Measurements from ENCODE around the gene FASN. TPM values are rescaled to one million over a fixed set of nuclear protein-coding genes. Genes with fewer than 3 reads are reported as not detected.
A peak's percentile ranks its signal among the peaks of the same experiment; 100 is the strongest.

The FASN gene
- polyA plus RNA-seq, 2 of the 4 experiments (the other 2 are of a cell fraction), result 12.9 to 169 TPM

DNA sequence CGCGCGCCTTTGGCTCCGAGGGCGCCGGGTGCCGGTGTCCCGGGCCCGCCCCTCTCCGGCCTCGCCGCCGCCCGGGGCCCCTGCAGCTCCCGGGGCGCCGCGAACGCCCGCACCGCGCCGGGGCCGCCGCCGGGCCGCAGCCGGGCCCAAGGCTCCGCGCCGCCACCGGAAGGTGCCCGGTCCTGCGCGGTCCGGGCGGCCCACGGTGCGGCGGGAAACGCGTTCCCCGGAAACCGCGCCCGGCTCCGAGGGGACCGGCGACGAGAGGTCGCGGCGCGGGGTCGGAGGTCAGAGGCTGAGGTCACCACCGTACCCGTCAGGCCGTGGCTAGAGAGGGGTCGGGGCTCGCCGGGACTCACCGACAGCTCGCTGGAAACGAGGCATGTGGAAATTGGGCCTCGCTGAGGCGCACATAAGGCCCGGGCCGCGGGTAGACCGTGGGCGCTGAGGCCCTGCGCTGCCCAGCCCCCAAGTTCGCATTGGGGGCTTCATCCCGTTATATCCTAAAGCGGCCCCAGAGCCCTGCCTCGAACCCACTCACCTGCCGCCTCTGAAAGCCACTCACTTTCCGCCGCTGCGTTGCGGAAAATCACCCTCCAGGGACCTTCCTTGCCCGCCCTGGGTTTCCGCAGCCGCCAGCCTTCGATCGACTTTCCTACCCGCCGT is 32.3 kb downstream of the FASN start, which contains the start of gene DUS1L (continued):
- TF ChIP-seq, protein P1, sequence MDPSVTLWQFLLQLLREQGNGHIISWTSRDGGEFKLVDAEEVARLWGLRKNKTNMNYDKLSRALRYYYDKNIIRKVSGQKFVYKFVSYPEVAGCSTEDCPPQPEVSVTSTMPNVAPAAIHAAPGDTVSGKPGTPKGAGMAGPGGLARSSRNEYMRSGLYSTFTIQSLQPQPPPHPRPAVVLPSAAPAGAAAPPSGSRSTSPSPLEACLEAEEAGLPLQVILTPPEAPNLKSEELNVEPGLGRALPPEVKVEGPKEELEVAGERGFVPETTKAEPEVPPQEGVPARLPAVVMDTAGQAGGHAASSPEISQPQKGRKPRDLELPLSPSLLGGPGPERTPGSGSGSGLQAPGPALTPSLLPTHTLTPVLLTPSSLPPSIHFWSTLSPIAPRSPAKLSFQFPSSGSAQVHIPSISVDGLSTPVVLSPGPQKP (IDR thresholded peaks at IDR 0.05; ENCODE audit: low read depth, low read length), result no peak
- TF ChIP-seq GATA3 (IDR thresholded peaks at IDR 0.05; ENCODE audit: borderline replicate concordance), result peak; percentile 55

DNA sequence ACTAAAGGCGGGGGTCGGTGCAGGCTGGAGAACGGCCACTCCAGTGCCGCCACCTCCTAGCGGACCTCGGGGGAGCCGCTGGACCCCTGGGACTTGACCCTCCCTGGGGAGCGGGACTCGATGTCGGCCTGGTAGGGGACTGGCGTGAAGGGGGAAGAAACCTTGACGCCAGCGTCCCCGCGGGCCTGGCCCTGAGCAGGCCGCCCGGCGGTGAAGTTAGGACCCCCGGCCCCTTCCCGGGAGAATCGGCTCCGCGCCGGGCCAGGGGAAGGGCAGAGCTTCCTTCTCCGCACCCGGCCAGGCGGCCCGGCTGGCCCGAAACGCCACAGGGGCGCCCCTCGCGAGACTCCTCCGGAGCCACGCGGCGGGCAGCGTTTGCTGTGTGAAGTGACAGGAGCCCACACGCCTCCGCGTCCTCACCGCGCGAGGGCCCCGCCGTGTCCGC is 32.8 kb downstream of the FASN start:
- ChIA-PET CTCF (interaction anchor here (0.7 to 21.7 kb wide), 8 partner anchors 11 to 105 kb away, joined by 3 to 191 read pairs (median 8); partner anchors contain the start of genes DCXR, GPS1, NOTUM and RAC3), POLR2A (interaction anchor here (0.6 to 3.1 kb wide), 3 partner anchors 14 to 172 kb away, joined by 3 to 11 read pairs (median 3); partner anchors contain the start of gene FASN)
- Histone ChIP-seq H3K4me2 (peak overlapping the region; percentile 99), H3K27ac (peak overlapping the region; percentile 94 to 96), H3K4me1 (peaks cover 19% of the 10 kb centered on the region), H3K9me3 (no peaks in the 10 kb centered on the region), H3K4me3 (peak overlapping the region; percentile 94)
- ATAC-seq (peak; percentile 10 to 33; a peak in 4 of 6 replicates), DNase-seq (ENCODE audit: low read depth in 1 of 2, low spot score in 1 of 2) (peak in 1 of 2 experiments; percentile 66), FAIRE-seq (no peak)
- TF ChIP-seq CHD2 (IDR thresholded peaks at IDR 0.05; ENCODE audit: low read length, partially characterized antibody), result peak; percentile 76
- no peak for TF ChIP-seq EP300 (IDR thresholded peaks at IDR 0.05)
- TF ChIP-seq ZFP36 (IDR thresholded peaks at IDR 0.05; ENCODE audit: borderline replicate concordance, partially characterized antibody), result no peak
- TF ChIP-seq NPAS2 (CRISPR knock-in tag; IDR thresholded peaks at IDR 0.05; ENCODE audit: borderline replicate concordance), result no peak
- TF ChIP-seq, protein P2, sequence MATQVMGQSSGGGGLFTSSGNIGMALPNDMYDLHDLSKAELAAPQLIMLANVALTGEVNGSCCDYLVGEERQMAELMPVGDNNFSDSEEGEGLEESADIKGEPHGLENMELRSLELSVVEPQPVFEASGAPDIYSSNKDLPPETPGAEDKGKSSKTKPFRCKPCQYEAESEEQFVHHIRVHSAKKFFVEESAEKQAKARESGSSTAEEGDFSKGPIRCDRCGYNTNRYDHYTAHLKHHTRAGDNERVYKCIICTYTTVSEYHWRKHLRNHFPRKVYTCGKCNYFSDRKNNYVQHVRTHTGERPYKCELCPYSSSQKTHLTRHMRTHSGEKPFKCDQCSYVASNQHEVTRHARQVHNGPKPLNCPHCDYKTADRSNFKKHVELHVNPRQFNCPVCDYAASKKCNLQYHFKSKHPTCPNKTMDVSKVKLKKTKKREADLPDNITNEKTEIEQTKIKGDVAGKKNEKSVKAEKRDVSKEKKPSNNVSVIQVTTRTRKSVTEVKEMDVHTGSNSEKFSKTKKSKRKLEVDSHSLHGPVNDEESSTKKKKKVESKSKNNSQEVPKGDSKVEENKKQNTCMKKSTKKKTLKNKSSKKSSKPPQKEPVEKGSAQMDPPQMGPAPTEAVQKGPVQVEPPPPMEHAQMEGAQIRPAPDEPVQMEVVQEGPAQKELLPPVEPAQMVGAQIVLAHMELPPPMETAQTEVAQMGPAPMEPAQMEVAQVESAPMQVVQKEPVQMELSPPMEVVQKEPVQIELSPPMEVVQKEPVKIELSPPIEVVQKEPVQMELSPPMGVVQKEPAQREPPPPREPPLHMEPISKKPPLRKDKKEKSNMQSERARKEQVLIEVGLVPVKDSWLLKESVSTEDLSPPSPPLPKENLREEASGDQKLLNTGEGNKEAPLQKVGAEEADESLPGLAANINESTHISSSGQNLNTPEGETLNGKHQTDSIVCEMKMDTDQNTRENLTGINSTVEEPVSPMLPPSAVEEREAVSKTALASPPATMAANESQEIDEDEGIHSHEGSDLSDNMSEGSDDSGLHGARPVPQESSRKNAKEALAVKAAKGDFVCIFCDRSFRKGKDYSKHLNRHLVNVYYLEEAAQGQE (IDR thresholded peaks at IDR 0.05), result peak; percentile 49; the same call in 1 of the 2 replicates
- TF ChIP-seq FOSL2 (IDR thresholded peaks at IDR 0.05), result no peak
- TF ChIP-seq FOSL2 (CRISPR knock-in tag; IDR thresholded peaks at IDR 0.05), result no peak
- 0 out of 2 replicates have a peak, but pooled peaks have one; percentile 12 for TF ChIP-seq MYC (IDR thresholded peaks at IDR 0.05; ENCODE audit: borderline replicate concordance, low read length)
- TF ChIP-seq, protein P3, sequence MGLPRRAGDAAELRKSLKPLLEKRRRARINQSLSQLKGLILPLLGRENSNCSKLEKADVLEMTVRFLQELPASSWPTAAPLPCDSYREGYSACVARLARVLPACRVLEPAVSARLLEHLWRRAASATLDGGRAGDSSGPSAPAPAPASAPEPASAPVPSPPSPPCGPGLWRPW (IDR thresholded peaks at IDR 0.05), result no peak
- TF ChIP-seq HOXB13 (CRISPR knock-in tag; IDR thresholded peaks at IDR 0.05; ENCODE audit: low read depth), result no peak
- TF ChIP-seq NR3C1 (IDR thresholded peaks at IDR 0.05), result no peak
- WGBS (ENCODE audit: missing lambda C conversion rate), result under 1% methylated on average over 24 of the region's 47 CpGs

DNA sequence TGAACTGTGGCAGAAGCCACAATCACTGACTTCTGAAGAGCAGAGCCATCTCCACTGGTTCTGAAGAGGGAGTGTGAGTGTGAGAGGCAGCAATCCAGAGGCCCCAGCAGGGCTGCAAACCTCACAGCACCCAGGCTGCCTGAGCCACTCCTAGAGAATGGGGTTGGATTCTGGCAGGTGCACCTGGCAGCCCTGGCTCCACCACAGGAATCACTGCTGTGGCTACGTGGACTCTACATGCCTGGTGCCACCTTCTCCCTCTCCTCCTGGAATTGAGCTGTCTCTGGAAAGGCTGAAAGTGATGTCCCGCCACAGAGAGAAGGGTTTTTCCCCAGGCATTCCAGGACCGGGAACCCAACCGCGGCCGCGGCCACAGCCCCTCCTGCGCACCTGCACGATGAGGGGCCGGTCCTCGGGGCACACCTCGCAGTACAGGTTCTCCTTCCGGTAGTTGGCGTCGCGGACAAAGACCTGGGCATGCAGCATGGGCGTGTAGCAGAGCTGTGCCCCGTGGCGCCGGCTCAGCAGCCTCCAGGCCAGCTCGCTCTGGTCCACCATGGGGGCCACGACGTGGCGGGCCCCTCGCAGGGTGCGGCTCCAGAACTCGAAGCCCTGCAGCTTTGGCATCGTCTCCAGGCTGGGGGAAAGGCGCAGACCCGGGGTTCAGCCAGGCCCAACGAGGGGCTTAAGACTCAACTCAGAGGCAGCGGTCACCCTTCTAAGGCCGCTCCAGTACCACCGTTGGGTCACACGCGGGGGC is 33.4 kb downstream of the FASN start:
- peak overlapping the region; percentile 94 to 96 for H3K27ac ChIP-seq
- 42% methylated on average over 30 of the region's 36 CpGs for WGBS (ENCODE audit: missing lambda C conversion rate)
- H3K4me3 ChIP-seq, result peak overlapping the region; percentile 94
- CTCF ChIA-PET, result interaction anchor here (0.7 to 21.7 kb wide), 9 partner anchors 10 to 105 kb away, joined by 3 to 191 read pairs (median 4); partner anchors contain the start of genes DCXR, GPS1, NOTUM and RAC3
- ATAC-seq (peak in 1 of 2 experiments; percentile 3; a peak in 3 of 6 replicates), DNase-seq (ENCODE audit: low read depth in 1 of 2, low spot score in 1 of 2) (no peak), FAIRE-seq (no peak)
- H3K9me3 ChIP-seq, result no peaks in the 10 kb centered on the region
- POLR2A ChIA-PET, result interaction anchor here (0.6 to 3.1 kb wide), 2 partner anchors 34 to 171 kb away, joined by 3 to 11 read pairs; partner anchors contain the start of gene FASN
- H3K4me2 ChIP-seq, result peak overlapping the region; percentile 99
- TF ChIP-seq FOSL2 (IDR thresholded peaks at IDR 0.05) (no peak), FOSL2 (CRISPR knock-in tag; IDR thresholded peaks at IDR 0.05) (no peak), NR3C1 (IDR thresholded peaks at IDR 0.05) (no peak), HOXB13 (CRISPR knock-in tag; IDR thresholded peaks at IDR 0.05; ENCODE audit: low read depth) (no peak), SREBF2 (IDR thresholded peaks at IDR 0.05) (no peak), TP53 (CRISPR knock-in tag; IDR thresholded peaks at IDR 0.05) (no peak), RARB (CRISPR knock-in tag; IDR thresholded peaks at IDR 0.05) (no peak), CBX2 (IDR thresholded peaks at IDR 0.05; ENCODE audit: borderline replicate concordance, low read depth) (no peak)
- H3K4me1 ChIP-seq, result peaks cover 19% of the 10 kb centered on the region

Measured in A549 (cell line).